Activated CD8-positive, alpha-beta memory T cell treated with anti-CD3 and anti-CD28 coated beads, Interleukin-2, amount 50 U/mL, for 24 hours (primary cell): ENCODE measurements around the gene RAB6A.

Experiments
- DNase-seq: peaks from one replicate; pipeline ENCODE4 v3.0.0-alpha.2; 2020; ENCODE audit errors: extremely low read depth

Gene RAB6A

GRCh38 chr11:73653996-73654395 lies 106.9 kb downstream of the RAB6A start:
- no peak for DNase-seq

DNA sequence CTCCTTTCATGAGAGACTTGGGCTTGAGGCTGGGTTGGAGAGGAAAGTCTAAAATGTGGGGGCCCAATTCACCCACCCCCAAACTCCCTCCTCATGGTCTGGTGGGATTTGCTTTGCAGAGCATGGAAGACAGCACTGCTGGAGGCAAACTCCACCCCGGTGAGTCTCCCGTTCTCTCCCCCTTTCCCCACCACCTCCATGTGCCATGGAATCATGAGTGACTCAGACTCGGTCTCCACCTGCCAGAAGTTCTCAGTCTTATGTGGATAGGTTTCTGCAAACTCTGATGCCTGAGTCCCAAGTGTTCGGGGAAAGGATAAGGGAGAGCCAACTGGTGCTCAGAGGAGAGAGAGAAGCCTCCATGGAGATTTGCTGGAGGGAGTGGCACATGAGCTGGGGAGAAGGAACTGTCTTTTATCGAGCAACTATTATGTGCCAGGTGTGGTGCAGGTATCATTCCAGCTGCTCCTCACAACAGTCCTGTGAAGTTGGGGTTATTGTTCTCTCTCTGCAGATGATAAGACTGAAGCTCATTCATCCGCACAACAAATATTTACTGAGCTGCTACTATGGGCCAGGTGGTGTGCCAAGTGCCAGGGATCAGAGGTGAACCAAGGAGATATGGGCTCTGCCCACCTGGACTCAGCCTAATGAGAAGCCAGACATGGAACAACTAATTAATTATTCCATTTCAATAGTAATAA lies 107.9 kb downstream of the RAB6A start:
- DNase-seq, result no peak

DNA sequence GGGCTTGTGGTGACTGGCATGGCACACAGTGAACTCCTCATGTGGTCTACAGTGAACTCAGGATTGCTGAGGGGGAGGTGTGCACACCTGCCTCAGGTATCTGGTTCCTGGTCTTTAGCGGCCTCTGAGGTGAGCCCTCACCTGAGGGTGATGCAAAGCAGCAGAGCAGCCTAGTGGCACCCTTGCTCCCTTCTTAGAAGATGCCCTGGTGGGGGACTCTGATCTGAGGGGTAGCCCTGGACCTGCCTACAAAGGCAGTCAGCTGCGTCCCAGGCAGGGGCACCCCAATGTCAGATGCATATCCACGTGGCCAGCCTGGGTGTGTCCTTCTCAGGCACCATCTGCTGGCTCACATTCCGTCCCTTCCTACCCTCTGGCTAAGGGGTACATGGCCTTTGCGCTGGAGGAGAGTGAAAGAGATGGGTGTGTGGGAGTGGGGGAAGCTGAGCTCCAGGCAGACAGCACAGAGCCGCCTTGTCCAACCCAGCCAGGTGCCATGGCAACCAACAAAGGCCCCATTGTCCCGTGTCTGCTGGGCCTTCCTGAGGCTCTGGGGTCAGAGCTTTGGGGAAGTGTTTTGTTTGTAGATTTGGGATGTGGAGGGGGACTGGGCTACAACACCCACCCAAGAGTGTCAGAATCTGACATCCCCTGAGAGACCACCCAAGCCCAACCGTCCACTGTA lies 108.7 kb downstream of the RAB6A start:
- DNase-seq, result no peak

DNA sequence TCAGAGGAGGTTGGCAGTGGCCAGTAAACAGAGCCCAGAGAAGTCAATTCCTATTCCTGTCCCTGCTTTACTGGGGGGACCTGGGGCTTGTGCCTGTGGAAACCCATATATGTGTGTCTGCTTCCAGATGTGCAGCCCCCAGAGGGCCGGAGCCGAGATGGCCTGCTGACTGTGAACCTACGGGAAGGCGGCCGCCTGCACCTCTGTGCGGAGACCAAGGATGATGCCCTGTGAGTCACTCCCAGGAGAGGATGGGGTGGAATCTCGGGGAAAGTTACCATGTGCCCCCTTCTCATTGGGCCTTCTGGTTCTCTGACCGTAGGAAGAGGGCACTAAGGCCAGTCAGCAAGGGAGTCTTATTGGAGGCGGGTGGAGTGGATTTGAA lies 109.2 kb downstream of the RAB6A start:
- no peak for DNase-seq

DNA sequence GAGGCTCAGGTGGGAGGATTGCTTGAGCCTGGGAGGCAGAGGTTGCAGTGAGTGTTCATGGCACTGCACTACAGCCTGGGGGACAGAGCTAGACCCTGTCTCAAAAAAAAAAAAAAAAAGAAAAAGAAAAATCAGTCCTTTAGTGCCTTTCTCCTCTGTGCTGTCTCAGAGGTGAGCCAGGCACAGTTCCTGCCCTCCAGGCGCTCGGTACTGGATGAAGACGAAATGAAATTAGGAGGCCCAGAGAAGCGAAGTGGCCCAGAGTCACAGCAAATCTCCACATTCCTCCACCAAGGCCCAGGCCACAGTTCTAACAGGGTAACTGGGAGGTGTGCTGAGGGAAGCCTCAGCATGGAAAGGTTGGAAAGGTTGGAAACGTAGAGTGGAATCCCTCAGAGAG lies 109.6 kb downstream of the RAB6A start:
- no peak for DNase-seq

DNA sequence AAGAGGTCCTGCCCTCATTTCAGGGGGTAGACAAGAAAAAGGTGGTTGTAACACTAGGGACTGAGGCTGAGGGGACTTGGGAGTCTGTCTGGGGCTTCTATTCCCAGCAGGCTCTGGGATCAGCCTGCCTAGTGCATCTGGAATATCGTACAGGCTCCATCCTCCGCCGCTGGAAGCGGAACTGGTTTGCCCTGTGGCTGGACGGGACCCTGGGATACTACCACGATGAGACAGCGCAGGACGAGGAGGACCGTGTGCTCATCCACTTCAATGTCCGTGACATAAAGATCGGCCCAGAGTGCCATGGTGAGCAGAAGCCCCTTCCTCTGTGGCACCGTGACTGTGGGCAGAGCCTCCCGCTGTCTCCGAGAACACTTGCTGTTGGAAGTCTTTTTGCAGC lies 110.5 kb downstream of the RAB6A start:
- DNase-seq, result no peak

- no peak for DNase-seq
Measured at GRCh38 chr11:73649206-73649605, 111.7 kb downstream of the RAB6A start.

- DNase-seq, result no peak
Measured at GRCh38 chr11:73648571-73649046, 112.3 kb downstream of the RAB6A start.

- DNase-seq, result no peak
Measured at GRCh38 chr11:73648121-73648520, 112.8 kb downstream of the RAB6A start.

GRCh38 chr11:73647459-73648100 lies 113.3 kb downstream of the RAB6A start:
- DNase-seq, result peak; percentile 83

- no peak for DNase-seq
Measured at GRCh38 chr11:73645972-73646631, 114.8 kb downstream of the RAB6A start, which contains the start of gene PLEKHB1. TSS of gene PLEKHB1 (plus strand) at chr11:73646581. CDS start at chr11:73646609, 28 bp downstream.

DNA sequence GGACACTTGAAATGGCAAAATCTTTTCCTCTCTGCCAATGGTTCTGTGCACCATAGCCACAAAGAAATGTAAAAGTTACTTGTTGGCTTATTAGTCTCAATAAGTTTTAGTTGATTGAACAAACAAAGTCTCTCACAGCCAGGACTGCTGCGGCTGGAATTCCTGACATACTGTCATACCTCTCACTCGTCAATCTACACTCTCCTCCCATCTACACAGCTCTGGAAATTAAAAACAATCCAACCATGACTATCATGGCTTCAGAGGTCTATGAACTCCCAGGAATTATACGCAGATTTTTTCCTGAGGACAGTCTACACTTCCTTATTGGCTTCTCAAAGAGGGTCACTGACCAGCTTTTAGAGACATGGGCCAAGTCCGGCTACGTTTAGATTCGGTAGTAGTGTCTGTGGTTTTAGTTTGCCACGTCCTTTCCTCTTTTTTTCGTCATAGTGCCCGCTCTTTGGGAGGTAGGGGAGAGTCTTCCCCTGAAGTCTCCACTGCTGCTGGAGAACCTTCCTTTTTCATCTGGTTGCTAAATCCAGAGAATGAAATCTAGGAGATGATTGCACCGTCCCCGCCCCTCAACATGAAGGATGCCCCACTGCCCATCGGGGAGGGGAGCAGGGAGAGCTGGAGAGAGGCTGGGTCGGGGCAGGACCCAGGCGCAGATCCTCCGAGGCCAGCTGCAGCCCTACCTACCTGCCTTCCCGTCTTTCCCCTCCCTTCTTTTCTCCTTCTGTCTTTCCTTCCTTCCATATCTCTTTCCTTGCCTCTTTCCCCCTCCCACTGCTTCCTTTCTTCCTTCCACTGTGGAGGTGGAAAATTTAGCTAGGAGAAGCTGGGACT lies 115.5 kb downstream of the RAB6A start:
- DNase-seq, result no peak

DNA sequence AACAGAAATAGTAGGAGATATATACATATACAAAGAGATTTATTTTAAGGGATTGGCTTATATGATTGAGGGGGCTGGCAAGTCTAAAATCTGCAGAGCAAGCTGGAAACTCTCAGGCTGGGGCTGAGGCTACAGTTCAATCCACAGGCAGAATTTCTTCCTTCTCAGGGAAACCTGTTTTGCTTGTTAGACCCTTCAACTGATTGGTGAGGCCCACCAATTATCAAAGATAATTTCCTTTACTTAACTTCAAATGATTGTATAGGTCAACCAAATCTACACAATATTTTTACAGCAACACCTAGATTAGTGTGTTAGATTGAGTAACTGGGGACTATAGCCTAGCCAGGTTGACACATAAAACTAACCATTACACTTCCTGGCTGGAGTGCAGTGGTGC lies 119.2 kb downstream of the RAB6A start:
- DNase-seq, result no peak

GRCh38 chr11:73640592-73640991 lies 120.3 kb downstream of the RAB6A start:
- no peak for DNase-seq

GRCh38 chr11:73637012-73637411 lies 123.9 kb downstream of the RAB6A start:
- DNase-seq, result no peak

DNA sequence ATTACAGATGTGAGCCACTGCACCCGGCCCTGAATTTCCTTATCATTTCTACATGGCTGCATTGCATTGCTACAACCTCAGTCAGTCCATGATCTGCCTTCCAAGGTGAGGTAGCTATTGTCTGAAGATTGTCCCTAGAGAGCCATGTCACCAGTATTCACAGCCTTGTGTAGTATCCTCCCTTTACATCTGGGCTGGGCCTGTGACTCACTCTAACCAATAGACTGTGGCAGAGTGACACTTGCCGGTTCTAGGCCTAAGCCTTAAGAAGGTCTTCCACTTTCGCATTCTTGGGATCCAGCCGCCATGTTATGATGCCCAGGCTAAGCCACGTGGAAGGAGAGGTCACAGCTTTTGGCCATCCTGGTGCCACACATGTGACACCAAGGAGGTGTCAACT lies 124.6 kb downstream of the RAB6A start:
- no peak for DNase-seq

GRCh38 chr11:73635721-73636120 lies 125.2 kb downstream of the RAB6A start:
- no peak for DNase-seq

- DNase-seq, result no peak
Measured at GRCh38 chr11:73633999-73634398, 126.9 kb downstream of the RAB6A start.

- no peak for DNase-seq
Measured at GRCh38 chr11:73632996-73633395, 127.9 kb downstream of the RAB6A start.

DNA sequence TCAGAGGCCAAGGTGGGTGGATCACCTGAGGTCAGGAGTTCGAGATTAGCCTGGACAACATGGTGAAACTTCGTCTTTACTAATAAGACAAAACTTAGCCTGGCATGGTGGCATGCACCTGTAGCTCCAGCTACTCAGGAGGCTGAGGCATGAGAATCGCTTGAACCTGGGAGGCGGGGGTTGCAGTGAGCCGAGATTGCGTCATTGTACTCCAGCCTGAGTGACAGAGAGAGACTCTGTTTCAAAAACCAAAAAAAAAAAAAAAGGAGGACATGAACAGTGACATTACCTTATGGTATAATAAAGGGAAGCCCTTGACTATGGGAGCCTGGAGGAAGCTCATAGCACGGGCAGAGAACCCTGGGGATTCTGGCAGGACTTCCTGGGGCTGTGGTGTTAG lies 131.0 kb downstream of the RAB6A start:
- DNase-seq, result no peak

DNA sequence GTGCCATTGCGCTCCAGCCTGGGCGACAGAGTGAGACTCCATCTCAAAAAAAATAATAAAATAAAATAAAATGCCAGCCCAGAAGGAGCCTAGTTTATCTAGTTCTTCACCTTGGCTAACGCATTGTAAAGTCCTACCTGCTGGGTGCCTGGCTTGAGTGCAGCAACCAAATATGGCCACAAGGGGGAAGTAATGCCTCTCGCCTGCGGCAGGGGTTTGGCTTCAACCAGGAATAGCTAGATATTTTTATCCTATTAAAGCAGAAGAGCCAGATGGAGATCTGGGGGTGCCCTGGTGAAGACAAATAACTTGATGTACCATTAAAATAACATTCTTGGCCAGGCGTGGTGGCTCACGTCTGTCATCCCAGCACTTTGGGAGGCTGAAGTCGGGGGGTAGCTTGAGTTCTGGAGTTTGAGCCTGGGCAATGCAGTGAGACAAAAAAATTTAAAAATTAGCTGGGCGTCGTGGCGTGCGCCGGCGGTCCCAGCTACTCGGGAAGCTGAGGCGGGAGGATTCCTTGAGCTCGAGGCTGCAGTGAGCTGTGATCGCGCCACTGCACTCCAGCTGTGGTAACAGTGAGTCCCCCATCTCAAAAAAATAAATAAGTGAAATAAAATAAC lies 135.1 kb downstream of the RAB6A start:
- peak; percentile 31 for DNase-seq
